Psoas muscle (tissue), 8 donors: Measurements from ENCODE around the gene IRX6. TPM values are rescaled to one million over a fixed set of nuclear protein-coding genes. Genes with fewer than 3 reads are reported as not detected.

Experiments
- ATAC-seq, 4 donors: fragments of 200-7000 bp; cut with Tn5 transposase; one replicate each; pipeline ENCODE4 v1.9.1; 2020; ENCODE audit warnings: moderate library complexity in 3 of 4, mild to moderate bottlenecking in 2 of 4
- DNase-seq, 2 donors: peaks; one replicate each; pipeline ENCODE4 v3.0.0-alpha.2; 2020
- H3K27ac ChIP-seq: fragments of 200-600 bp; one replicate; pipeline ENCODE4 v1.8.0; 2022
- H3K27me3 ChIP-seq, 3 donors: fragments of 200-600 bp in 1 of 3; one replicate each; pipeline versions ENCODE4 v1.6.1 to v1.8.0; 2013 to 2022; ENCODE audit warnings: low read length in 2 of 3, mild to moderate bottlenecking in 2 of 3, moderate library complexity in 1 of 3; ENCODE audit not compliant: insufficient read depth in 3 of 3
- H3K36me3 ChIP-seq, 2 donors: fragments of 200-600 bp in 1 of 2; one replicate each; pipeline versions ENCODE4 v1.6.1 to v1.8.0; 2013 to 2022; ENCODE audit warnings: low read depth in 1 of 2, mild to moderate bottlenecking in 1 of 2, moderate library complexity in 1 of 2; ENCODE audit not compliant: insufficient read depth in 1 of 2
- H3K4me1 ChIP-seq: fragments of 200-600 bp; one replicate; pipeline ENCODE4 v1.8.0; 2022
- H3K4me3 ChIP-seq: fragments of 200-600 bp; one replicate; pipeline ENCODE4 v1.8.0; 2022; ENCODE audit warnings: mild to moderate bottlenecking
- H3K9me3 ChIP-seq: fragments of 200-600 bp; one replicate; pipeline ENCODE4 v1.8.0; 2022
- WGBS, 3 donors: extraction: QIAGEN DNeasy Blood & Tissue Kit; methylation state at CpG; one replicate each; pipeline versions ENCODE4 v1.1.6 to v1.1.7; 2013; 5-methylcytosine and 5-hydroxymethylcytosine counted together
- intact Hi-C, 2 donors: fragments of 100-400 bp; cut with DNase I; formaldehyde crosslinking; loops; one replicate each; pipeline versions ENCODE4 v1.11.0 to v1.14.2; 2022
- polyA plus RNA-seq, 3 donors: library from polyadenylated mRNA; stranded (reverse); fragments of 200-250 nt; gene quantifications; one replicate each; pipeline ENCODE4 v1.2.3, GENCODE V29; 2013
- total RNA-seq, 4 donors: library from RNA; stranded (reverse); fragmentation: NEBNext Ultra II Directional in 2 of 4; extraction: Animal tissue kit (Norgen Biotek cat#: 25700) in 2 of 4; gene quantifications; one replicate each; pipeline versions ENCODE4 v1.2.1 to v1.2.4, GENCODE V29; 2021 to 2023
- TF ChIP-seq, protein P1 (sequence below): fragments of 200-600 bp; IDR thresholded peaks from one replicate; pipeline ENCODE4 v1.8.0; 2022; ENCODE audit warnings: antibody characterized with exemption
- donor health status: healthy with polysubstance abuse.
- donor health status: DM: no; HTN: no; CAD: no; lungs with moderate emphysema.
- donor health status: Bipolar disorder and iron deficiency.
- donor health status: healthy.
- donor health status: DM: yes; HTN: yes; CAD: no.
- donor health status: DM: no; HTN: no; CAD: no.
- donor health status: DM: no; HTN: no; CAD: no.
- donor health status: DM: yes; HTN: yes; CAD: no.

The IRX6 gene
- total and polyA plus RNA-seq, 7 donors: 0.32 to 6.1 (median 1.0) TPM

DNA sequence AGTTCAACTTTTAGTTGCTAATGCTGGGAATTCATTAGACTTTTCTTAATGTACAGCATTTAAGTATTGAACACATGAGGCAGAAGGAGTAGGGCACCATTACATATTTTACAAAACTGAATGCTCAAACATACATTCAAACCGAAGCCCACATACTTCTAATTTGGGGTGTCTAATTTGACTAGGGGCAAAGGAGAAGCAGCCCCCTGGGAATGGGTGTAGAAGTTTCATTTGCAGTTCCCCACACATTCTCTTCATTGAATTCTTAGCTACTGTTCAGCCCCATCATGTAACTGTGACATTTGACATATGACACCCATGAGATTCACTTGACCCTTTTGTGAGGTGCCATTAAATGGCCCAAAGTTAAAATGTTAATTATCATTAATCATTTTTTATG is 16.4 kb downstream of the IRX6 start:
- ATAC-seq (no peak), DNase-seq (no peak)
- H3K9me3 ChIP-seq: no peaks in the 10 kb centered on the region
- H3K27me3 ChIP-seq: no peaks in the 10 kb centered on the region
- TF ChIP-seq, protein P1, sequence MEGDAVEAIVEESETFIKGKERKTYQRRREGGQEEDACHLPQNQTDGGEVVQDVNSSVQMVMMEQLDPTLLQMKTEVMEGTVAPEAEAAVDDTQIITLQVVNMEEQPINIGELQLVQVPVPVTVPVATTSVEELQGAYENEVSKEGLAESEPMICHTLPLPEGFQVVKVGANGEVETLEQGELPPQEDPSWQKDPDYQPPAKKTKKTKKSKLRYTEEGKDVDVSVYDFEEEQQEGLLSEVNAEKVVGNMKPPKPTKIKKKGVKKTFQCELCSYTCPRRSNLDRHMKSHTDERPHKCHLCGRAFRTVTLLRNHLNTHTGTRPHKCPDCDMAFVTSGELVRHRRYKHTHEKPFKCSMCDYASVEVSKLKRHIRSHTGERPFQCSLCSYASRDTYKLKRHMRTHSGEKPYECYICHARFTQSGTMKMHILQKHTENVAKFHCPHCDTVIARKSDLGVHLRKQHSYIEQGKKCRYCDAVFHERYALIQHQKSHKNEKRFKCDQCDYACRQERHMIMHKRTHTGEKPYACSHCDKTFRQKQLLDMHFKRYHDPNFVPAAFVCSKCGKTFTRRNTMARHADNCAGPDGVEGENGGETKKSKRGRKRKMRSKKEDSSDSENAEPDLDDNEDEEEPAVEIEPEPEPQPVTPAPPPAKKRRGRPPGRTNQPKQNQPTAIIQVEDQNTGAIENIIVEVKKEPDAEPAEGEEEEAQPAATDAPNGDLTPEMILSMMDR: no peak
- no peak overlapping the region for H3K4me3 ChIP-seq
- no peak overlapping the region for H3K27ac ChIP-seq
- no peaks in the 10 kb centered on the region for H3K36me3 ChIP-seq
- intact Hi-C loops: loop anchor here in 1 of 2 donors (10.0 kb wide), 1 partner anchor 56 kb away; no protein-coding TSS in a partner anchor
- 71 to 83% (median 79%) methylated on average over 1 of the region's 1 CpG for WGBS, 3 donors
- H3K4me1 ChIP-seq: no peaks in the 10 kb centered on the region

- TF ChIP-seq, protein P1: no peak
- Histone ChIP-seq H3K4me1 (no peaks in the 10 kb centered on the region), H3K36me3 (no peaks in the 10 kb centered on the region), H3K9me3 (no peaks in the 10 kb centered on the region), H3K27ac (no peak overlapping the region), H3K4me3 (no peak overlapping the region), H3K27me3 (no peaks in the 10 kb centered on the region)
- WGBS, 3 donors: 82 to 83% (median 82%) methylated on average over 4 of the region's 4 CpGs
- intact Hi-C loops: loop anchor here in 1 of 2 donors (10.0 kb wide), 1 partner anchor 57 kb away; no protein-coding TSS in a partner anchor
- ATAC-seq (no peak), DNase-seq (no peak)
These were observed 17.7 kb downstream of the IRX6 start for GRCh38 chr16:55341681-55342080.

GRCh38 chr16:55346475-55346874 is 22.5 kb downstream of the IRX6 start:
- TF ChIP-seq, protein P1: no peak
- ATAC-seq (no peak), DNase-seq (no peak)
- 49 to 67% (median 57%) methylated on average over 6 of the region's 6 CpGs for WGBS, 3 donors
- intact Hi-C loops: loop anchor here in 1 of 2 donors (10.0 kb wide), 1 partner anchor 62 kb away; no protein-coding TSS in a partner anchor
- no peak overlapping the region for H3K27ac ChIP-seq
- no peak overlapping the region for H3K4me3 ChIP-seq
- no peaks in the 10 kb centered on the region for H3K9me3 ChIP-seq
- H3K4me1 ChIP-seq: no peaks in the 10 kb centered on the region
- no peaks in the 10 kb centered on the region for H3K27me3 ChIP-seq
- H3K36me3 ChIP-seq: no peaks in the 10 kb centered on the region

DNA sequence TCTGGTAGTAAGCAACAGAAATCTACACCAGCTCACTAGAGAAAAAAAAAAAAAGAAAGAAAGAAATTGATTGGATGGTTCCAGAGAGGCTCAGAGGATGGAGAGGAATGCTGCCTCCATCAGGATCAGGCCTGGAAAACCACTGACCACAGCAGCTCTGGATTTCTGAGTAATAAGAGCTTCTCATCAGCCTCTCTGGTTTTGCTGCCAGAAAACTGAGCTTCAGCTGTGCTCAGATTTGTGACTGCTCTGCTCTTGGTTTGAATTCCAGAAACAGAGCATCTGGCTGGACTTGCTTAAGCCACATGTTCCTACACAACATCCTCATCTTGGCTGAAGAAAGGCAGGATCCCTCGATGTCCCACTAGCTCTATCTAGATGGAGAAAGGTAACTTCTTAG is 25.9 kb downstream of the IRX6 start:
- no peak for DNase-seq
- TF ChIP-seq, protein P1: no peak
- no peaks in the 10 kb centered on the region for H3K9me3 ChIP-seq
- intact Hi-C loops: loop anchor here in 1 of 2 donors (10.0 kb wide), 1 partner anchor 65 kb away; no protein-coding TSS in a partner anchor
- peak in 3 of 4 donors; percentile 14 to 37 (median 25) for ATAC-seq
- H3K4me3 ChIP-seq: no peak overlapping the region
- H3K27ac ChIP-seq: no peak overlapping the region
- H3K36me3 ChIP-seq: no peaks in the 10 kb centered on the region
- WGBS, 3 donors: 21 to 38% (median 22%) methylated on average over 1 of the region's 1 CpG
- no peaks in the 10 kb centered on the region for H3K4me1 ChIP-seq
- H3K27me3 ChIP-seq: peaks cover 0 to 3% (median 0%) of the 10 kb centered on the region in 3 donors

- no peaks in the 10 kb centered on the region for H3K4me1 ChIP-seq
- TF ChIP-seq, protein P1: no peak
- no peak overlapping the region for H3K4me3 ChIP-seq
- ATAC-seq: no peak
- no peaks in the 10 kb centered on the region for H3K9me3 ChIP-seq
- H3K27ac ChIP-seq: no peak overlapping the region
- peaks cover 0 to 3% (median 0%) of the 10 kb centered on the region in 3 donors for H3K27me3 ChIP-seq
- intact Hi-C loops: no loop called here
- H3K36me3 ChIP-seq: no peaks in the 10 kb centered on the region
- DNase-seq: no peak
These were observed 27.0 kb downstream of the IRX6 start for GRCh38 chr16:55350984-55351383.
